CD4-positive, alpha-beta T cell treated with Interleukin-15 for 1 hour (primary cell): ENCODE measurements around the gene ZCWPW1.
"Not testable (repeated sequence)": the region's sequence is repeated elsewhere in the genome, so short reads cannot be mapped to it uniquely, and the experiment has no call there.

ENCODE experiments used
- DNase-seq: peaks from one replicate; pipeline ENCODE4 v3.0.0-alpha.2; 2020

The ZCWPW1 gene

DNA sequence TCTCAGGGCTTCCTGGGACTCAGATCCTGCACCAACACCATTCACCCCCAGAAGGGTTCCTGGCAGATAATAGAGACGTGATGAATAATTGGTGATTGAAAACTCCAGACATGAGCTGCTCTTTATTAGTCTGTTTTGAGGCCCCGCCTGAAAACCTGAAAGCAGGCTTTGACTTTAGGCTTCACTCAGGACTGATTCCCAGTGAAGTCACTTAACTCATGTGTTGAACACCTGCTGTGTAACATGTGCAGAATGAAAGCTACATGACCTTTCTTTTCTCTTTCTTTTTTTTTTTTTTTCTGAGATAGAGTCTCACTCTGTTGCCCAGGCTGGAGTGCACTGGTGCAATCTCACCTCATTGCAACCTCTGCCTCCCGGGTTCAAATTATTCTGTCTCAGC is 26.7 kb upstream of the ZCWPW1 start:
- no peak for DNase-seq

DNA sequence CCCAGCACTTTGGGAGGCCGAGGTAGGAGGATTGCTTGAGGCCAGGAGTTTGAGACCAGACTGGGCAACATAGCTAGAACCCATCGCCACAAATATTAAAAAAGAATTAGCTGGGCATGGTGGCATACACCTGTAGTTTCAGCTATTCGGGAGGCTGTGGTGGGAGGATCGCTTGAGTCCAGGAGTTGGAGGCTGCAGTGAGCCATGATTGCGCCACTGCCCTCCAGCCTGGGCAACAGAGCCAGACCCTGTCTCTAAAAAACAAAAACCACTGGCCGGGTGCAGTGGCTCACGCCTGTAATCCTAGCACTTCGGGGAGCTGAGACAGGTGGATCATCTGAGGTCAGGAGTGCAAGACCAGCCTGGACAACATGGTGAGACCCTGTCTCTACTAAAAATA is 25.4 kb upstream of the ZCWPW1 start:
- DNase-seq: not testable (repeated sequence)

GRCh38 chr7:100452513-100452912 is 24.0 kb upstream of the ZCWPW1 start:
- no peak for DNase-seq

DNA sequence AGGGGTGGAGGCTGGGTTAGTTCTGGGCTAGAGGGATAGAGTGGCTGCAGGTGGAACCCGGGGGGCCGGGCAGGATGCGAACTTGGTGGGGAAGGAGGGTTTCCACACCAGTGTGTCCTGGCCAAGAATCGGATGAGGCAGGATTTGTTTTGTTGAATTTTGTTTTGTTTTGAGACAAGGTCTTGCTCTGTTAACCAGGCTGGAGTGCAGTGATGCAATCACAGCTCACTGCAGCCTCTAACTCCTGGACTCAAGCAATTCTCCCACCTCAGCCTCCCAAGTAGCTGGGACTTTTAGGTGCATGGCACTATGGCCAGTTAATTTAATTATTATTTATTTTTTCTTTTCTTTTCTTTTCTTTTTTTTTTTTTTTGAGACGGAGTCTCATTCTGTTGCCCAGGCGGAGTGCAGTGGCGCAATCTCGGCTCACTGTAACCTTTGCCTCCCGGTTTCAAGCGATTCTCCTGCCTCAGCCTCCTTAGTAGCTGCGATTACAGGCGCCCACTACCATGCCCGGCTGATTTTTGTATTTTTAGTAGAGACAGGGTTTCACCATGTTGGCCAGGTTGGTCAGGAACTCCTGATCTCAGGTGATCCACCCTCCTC is 20.8 kb upstream of the ZCWPW1 start:
- DNase-seq: no peak

GRCh38 chr7:100447363-100447762 is 18.9 kb upstream of the ZCWPW1 start:
- not testable (repeated sequence) for DNase-seq

- DNase-seq: no peak
Observed at GRCh38 chr7:100446040-100446439, 17.5 kb upstream of the ZCWPW1 start.

GRCh38 chr7:100444311-100445278 is 16.1 kb upstream of the ZCWPW1 start:
- DNase-seq: peak; percentile 52

DNA sequence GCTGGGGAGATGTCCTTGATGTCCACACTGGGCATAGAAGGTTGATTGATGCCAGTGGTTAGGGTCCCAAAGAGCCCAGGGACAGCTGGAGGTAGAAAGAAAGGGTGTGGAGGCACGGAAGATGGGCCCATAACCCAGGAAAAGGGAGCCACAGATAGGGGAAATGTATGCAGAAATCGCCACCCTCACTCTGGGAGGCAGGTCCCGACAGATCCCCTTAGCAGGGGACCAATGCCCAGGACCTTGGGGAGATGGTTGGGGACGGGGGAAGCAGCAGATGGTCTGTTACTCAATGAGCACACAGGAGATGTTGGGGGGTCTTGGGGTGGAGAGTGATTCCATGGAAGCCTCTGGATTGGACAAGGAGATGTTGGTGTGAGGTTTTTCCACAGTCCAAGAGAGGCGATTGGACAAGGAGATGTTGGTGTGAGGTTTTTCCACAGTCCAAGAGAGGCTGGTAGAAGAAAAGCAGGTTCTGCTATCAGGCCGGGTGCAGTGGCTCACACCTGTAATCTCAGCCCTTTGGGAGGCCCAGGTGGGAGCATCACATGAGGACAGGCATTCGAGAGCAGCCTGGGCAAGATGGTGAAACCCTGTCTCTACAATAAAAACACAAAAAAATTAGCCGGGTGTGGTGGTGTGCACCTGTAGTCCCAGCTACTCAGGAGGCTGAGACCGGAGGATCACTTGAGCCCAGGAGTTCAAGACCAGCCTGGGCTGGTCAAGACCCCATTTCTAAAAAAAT is 14.8 kb upstream of the ZCWPW1 start:
- DNase-seq: no peak

DNA sequence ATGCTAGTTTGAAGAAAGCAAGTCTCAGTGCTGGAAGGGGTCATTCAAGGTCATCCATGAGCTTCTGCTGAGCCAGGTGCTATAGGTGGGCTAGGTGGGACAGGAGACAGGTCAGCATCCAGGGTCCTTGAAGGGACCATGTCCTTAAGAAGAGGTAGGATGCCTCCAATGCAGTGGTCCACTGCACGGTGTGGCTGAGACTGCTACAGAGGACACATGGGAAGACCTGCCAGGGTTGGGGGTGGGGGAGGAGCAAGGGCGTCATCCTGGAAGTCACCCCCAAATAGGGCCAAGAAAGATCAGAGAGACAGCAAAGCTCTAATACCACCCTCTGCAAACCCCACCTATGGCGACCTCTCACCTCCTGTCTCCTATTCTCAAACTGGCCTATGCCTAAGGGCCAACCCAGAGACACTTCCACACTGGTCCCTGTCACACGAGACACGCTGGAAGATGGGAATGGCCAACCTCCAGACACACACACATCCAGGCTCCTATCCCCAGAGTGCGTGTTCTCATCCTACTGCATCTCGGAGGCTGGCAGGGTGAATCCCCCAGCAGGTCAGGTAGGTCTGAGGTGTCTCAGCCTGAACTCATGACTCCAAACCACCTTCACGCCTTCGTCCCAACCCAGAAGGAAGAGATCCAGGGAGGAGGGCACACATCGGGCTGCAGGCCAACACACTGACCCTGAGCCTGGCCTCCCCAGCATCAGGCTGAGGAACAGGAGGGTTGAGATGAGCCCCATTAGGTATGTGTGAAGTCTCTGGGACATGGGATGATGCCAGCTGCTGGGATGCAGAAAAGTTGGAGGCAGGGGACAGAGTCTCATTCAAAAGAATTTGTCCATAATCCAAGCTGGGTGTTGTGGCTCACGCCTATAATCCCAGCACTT is 13.4 kb upstream of the ZCWPW1 start:
- DNase-seq: no peak

- not testable (repeated sequence) for DNase-seq
Observed at GRCh38 chr7:100439244-100439643, 10.7 kb upstream of the ZCWPW1 start.

DNA sequence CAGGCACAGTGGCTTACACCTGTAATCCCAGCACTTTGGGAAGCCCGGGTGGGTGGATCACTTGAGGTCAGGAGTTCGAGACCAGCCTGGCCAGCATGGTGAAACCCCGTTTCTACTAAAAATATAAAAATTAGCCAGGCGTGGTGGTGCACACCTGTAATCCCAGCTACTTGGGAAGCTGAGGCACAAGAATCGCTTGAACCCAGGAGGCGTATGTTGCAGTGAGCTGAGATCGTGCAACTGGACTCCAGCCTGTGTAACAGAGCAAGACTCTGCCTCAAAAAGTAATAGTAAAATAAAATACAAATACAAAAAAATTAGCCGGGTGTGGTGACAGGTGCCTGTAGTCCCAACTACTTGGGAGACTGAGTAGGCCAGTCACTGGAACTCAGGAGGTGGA is 10.2 kb upstream of the ZCWPW1 start:
- not testable (repeated sequence) for DNase-seq

DNA sequence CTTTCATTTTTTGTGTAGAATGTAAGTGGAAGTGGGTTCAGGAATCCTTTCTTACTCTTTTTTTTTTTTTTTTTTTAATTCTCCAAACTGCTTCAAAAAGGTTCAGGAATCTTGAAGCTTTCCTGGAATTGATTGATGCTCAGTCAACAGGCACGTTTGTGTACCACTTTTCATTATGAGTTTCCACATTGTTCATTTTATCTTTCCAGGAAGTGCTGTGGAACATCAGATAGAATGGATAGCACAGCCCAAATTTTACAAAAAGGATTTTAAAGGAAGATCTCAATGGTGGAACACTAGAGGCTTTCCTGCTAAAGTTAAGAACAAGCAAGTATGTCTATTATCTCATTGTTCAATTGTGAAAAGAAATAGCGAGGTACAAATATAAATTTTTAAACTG is 9.7 kb upstream of the ZCWPW1 start:
- DNase-seq: no peak

- DNase-seq: no peak
Observed at GRCh38 chr7:100437150-100438100, 8.9 kb upstream of the ZCWPW1 start.

GRCh38 chr7:100435401-100436304 is 7.2 kb upstream of the ZCWPW1 start:
- peak; percentile 47 for DNase-seq

DNA sequence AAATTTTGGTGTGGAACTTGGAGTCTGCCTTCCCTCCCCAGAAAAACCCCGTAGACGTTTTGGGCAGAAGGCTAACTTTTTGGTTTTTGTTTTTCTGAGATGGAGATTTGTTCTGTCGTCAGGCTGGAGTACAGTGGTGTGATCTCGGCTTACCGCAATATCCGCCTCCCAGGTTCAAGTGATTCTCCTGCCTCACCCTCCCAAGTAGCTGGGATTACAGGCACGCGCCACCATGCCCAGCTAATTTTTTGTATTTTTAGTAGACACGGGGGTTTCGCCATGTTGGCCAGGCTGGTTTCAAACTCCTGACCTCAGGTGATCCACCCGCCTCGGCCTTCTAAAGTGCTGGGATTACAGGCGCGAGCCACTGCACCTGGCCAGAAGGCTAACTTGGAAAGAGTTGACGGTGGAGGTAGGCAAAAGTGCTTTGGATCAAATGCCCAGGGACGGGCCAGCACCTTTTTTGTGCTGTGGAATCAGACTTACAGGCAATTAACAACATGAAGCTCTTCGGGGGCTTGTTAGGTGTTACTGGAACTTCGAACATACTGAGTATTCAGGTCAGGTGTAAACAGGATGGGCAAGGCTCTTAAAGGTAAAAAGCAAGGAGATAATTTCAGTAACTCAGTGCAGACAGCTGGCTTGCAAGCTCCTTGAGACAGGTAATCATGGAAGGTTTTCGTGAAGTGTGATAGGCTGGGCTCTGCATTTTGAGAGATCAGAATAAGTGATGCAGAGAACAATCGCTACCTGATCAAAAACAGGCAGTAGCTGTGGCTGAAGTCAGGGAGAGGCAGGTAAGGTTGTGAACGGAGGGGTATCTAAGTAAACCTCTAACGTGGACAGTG is 6.0 kb upstream of the ZCWPW1 start:
- no peak for DNase-seq

GRCh38 chr7:100433592-100434296 is 5.2 kb upstream of the ZCWPW1 start:
- no peak for DNase-seq

DNA sequence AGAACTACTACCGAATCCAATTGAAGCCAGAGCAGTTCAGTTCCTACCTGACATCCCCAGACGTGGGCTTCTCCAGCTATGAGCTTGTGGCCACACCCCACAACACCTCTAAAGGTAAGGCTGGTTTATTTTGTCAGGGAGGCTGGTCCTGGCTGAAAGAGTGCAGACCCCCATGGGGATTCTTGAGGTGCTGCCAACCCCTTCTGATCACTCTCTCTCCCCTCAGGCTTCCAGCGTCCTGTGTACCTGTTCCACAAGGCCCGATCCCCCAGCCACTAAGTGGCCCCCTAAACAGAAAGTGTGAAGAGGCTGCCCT is 4.7 kb upstream of the ZCWPW1 start:
- no peak for DNase-seq

DNA sequence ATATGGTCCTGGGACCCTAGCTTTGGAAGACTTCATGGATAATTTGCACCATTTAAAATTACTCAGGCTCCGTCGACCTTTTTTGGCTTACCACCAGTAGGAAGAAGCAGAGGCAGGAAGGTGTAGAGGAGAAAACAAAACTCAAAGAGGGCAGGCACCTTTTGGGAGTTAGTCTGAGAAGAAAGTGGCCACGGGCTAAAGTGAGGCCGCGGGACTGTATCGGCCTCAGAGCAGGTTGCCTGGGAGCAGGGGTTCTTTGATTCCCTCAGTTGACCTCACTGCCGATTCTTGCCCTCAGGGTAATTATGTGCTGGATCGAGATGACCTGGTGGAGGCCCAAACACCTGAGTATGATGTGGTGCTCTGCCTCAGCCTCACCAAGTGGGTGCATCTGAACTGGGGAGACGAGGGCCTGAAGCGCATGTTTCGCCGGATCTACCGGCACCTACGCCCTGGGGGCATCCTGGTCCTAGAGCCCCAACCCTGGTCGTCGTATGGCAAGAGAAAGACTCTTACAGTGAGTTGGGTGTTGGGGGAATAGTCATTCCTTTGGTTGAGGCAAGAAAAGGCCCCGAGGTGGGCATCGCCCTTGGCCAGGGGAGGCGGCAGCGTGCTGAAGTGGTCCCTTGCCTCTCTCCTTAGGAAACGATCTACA is 4.2 kb upstream of the ZCWPW1 start:
- DNase-seq: no peak
